ENCODE results near the gene IL6R.

DNA sequence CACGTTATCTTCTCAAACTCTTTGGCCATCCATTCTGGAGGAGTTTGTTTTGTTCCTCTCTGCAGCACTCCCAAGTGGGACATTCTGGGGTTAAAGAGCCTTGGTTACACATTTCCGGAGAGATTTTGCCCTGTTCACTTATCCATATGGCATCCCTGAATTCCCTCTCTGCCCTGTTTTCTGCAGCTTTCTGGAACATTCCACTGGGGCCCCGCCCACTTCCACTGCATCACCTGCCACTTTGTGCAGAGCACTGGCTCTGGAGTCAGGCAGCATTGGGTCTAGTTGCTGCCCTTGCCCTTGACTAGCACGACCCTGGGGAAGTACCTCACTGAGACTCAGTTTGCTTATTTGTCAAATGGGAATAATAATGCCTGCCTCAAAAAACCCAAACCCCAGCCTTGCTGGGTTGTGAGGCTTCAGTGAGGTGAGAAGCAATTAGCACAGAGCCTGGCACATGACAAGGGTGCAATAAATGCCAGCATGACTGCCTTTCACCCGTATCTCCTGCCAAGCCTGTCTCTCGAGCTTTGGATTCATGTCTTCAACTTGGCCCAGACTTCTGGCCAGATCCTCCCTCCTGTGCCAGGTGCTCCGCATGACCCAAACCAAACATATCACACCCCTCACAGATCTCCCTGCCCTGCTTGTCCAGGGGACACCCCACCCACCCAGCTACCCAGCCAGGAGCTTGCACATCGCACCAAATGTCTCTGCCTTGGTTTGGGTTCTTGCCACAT, 38.3 kb downstream of the IL6R start:
- TF ChIP-seq POLR2A (IDR thresholded peaks at IDR 0.05) (no peak), CTCF (IDR thresholded peaks at IDR 0.05) (no peak)
